ENCODE measurements around the gene NAT16.

The NAT16 gene

DNA sequence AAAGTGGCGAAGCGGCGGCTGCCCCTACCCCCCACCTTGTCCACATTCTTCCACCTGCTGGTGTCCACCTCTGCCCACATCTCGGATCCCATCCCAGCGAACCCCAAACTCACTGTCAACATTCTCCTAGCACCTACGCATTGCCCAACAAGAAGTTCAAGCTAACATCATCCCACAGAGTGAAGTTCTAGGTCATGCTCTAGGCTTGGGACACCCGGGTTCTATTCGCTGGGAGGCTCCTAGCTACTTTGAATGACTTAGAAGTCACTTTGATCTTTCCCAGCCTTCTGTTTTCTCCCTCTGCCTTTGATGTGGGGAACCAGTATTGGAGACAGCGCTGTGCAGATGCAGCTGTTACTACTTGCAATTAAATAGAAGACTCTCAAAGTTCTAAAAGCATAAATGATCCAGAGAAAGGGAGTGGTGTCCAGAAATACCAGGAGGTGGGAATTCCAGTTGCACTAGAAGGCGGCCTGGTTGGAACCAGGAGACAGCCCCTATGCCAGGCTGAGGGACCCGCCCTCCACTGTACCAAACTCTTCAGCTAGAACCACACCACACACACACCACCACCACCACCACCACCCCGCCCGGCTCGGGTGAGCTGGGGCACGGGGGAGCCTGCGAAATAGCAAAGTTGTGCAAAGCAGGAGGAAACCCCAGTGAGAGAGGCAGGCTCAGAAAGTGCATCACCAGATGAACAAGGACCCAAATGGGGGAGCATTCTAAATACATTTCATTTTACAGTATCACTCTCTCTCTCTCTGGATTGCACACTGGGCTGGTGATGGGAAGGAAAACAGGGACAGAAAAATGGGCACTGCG, 9.3 kb downstream of the NAT16 start:
- no peak for DNase-seq

DNA sequence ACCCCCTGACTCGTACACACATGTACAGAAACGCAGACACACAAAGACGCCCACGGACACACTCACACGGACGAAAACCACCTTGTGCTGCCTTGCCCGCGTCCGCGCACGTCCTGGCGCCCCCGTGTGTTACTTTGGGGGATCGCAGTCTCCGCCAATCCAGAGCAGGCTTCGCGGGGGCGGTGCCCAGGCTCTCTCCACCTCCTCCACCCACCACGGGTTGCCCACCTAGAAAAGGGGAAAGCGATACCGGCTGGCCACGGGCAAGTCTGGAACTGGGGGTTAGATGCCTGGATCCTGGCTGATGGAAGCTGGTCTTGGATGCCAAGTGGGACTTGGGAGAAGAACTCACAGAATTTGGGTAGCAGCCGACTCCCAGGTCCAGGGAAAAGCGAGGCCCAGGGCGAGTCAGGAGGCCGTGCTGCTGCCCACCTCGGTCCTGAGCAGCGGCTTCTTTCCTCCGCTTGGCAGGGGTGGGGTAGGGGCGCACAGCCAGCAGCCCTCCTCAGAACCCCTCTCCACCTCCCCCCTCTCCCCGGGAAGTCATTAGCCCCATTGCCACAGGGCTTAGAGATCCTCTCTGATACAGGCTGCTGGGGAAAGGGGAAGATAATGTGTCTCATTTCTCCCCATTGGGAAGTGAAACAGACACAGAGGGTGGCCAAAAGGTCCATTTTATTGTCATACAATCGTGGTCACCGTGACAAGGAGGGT, 10.1 kb downstream of the NAT16 start:
- DNase-seq, result peak; percentile 80

DNA sequence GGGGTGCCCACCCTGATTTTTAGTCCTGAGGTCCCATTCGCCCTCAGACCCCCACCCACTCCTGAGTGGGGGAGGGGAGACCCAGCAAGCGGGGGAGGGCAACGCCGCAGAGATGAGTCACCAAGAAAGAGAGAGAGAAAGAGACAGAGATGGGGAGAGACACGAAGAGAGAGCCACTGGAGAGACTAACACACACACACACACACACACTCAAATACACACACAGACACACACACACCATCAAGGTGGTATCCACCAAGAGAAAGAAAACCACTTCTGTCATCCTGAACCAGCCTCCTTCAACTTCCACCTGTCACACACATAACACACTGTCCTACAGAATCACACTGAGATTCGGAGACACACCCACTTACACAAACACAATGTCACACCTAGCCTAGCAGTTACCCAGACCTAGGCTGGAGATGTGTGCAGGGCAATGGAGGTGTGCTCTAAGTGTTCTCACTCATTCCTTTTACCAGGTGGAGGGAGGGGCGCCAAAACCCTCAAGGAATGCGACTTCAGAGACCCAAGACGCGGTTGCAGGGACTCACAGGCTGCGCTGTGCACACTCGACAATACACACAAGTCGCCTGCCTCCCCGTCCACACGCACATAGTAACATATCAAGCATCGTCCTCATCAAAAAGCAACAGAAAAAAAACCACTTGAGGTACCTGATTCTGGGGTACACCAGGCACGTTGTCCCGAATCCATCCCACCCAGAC, 10.8 kb downstream of the NAT16 start:
- DNase-seq, result no peak

DNA sequence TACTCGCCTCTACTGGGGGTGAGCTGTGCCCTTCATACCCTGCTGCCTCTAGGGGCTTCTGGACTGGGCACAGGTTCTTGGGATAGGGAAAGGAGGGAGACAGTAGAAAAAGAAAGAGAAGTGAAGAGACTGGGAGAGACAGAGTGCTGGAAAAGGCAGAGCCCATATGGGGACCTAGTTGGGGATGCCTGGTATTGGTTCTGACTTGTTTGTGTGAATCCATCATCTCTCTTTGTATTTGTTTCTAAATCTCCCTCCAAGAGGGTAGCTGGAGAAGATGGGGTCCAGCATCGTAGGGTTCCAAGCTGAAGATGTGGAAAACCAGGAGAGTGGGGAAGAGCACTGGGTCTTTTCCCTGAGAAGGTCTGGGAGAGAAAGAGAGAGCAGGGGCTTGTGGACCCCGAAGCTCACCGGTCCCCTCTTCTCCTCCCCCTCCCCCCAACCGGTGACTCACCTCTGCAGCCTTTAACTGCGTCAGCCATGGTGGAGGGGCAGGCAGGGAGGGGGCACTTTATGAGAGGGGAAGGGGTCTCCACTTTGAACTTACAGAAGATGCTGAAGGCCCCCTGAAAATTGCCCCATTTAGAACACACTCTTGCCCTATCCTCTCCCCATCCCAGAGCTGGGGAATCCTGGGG, 11.6 kb downstream of the NAT16 start:
- DNase-seq, result no peak

DNA sequence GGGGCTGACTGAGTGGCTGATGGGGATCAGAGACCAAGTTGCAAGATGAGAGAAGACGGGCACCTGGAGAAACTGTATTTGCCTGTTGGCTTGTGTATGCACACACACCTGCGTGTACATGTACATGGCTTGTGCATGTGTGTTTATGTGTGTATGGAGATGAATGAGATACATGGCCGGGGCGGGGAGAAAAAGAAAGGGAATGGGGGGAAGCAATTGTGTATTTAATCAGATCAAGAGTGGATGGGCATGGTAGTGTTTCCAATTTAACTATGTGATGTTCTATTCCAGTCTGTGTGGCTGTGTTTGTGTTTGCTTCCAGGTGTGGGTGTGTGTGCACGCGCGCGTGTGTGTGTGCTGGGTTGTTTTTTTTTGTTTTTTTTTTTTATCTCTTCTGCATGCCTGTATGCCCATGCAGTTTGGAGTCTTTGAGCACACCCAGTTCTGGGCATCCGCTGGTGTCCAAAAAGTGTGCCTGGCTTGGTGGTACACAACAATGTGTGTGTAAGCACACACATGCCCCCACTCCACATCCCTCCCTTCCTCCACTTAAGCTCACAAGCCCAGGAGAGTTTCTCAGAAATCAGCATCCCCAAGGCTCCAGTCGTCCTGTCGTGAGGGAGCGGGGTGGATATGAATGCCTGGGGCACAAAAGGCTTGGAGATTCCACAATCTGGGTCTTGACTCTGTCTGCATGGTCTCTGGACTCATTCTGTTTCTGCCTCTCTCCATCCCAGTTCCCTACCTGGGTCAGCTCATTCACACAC, 12.3 kb downstream of the NAT16 start:
- DNase-seq, result no peak

DNA sequence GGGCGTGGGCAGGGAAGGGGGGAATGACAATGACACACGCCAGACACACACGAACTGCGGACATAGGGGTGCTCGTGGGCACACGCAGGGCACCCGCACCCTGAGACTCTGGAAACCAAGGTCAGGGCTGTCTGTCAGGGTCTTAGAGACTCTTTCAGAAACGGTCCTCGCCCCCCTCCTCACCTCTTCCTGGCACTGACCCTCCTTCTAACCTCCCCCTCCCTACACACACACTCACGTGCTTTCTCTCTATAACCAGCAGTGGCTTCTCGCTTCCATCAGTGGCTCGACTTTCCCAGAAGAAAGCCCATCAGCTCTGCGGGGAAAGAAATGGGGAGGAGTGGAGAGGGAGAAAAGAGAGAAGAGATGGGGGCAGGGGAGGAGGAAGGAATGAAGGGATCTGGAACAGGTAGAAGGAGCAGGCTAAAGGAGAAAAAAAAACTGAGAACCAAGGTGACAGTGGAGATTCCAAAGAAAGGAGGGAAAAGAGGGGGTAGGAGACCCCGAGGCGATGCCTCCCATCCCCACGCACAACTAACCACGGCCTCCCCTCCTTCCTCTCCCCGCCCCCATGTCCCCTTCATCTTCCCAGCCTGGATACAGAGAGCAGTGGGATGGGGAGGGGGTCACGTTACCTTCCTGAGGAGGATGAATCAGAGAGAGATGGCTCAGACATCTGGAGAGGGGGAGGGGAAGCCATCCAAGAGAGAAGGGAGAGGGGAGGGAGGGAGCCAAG, 13.0 kb downstream of the NAT16 start:
- no peak for DNase-seq

DNA sequence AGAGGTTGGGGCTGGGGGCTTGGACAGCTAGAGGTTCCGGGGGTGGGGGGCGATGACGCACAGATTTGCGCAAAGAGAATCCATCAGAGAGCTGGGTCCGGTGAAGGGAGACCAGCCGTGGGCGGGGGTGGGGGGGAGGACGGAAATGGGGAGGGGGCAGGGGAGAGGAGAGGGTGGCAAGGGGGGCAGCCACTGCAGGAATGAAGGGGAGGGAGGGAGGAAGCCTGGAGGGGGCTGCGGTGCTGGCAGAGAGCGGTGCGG, 13.5 kb downstream of the NAT16 start:
- DNase-seq, result no peak

DNA sequence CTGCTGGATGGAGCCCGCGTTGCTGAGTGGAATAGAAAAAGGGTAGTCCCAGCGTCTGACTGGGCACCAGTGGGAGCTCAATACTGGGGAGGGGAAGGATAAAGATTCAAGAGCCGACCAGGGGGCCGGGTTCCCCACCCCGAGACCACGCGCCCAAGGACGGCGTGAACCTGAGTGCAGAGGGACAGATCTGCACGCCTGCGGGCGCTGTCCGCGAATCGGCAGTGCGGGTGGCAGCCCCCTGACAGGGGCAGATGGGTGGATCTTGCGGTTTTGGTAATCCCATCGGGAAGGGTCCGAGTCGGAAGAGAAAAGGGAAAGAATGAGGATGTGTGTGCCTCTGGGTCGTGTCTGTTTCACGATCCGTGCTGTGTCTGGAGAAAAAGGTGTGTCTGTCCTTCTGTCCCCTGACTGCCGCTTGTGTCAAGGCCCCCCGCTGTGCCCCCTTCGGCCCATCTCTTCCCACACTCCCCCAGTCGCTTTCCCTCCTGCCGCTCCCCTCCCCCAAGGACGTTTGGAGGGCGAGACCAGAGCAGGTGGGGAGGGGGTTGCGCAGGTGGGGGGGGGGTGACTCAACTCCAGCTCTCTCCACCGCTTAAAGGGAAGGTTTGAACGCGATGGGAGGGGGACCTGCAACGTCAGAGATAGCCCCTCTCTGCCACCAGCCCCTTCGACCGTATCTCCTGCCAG, 14.0 kb downstream of the NAT16 start:
- no peak for DNase-seq

DNA sequence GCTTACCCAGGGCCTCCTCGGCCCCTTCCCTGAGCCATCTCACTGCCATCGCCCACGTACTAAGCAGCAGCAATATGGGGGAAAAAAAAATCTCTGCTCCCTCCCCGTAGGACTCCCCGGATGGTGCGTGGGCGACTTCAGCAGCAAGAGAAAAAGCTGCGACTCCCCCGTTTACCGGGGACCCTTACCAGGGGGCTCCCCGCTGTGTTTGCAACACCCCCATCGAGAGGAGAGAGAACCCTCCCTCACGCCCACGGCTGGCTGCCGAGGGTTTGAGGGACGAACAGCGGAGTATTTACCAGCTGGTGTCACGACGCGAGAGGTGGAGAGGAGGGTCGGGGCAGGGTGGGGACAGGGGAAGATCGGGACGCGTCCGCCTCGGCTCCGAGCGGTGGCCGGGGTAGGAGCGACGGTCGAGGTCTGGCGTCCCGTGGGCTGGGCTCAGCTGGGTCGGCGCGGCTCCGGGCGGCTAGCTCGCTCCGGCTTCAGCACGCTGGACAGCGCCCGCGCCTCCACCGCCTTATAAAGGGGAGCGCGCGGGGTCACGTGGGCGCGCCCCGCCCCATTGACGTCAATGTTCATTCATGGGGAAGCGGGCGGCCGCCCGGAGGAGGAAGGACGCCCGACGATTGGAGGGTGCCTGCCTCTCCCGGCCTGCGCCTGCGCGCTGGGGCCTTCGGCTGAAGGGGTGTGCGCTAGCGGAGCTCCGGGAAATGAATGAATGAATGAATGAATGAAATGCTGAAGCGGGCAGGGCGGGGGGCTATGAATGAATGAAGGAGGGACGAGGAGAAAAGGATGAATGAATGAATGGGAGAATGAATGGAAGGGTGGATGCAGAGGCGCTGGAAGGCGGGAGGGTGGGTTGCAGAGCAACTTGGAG, 14.8 kb downstream of the NAT16 start, which contains the start of gene VGF:
Gene VGF, minus strand, starts transcription at position 495 of the 883 bp plus-strand sequence. CDS start 726 bp downstream, outside the sequence.
- DNase-seq, result peak; percentile 90

DNA sequence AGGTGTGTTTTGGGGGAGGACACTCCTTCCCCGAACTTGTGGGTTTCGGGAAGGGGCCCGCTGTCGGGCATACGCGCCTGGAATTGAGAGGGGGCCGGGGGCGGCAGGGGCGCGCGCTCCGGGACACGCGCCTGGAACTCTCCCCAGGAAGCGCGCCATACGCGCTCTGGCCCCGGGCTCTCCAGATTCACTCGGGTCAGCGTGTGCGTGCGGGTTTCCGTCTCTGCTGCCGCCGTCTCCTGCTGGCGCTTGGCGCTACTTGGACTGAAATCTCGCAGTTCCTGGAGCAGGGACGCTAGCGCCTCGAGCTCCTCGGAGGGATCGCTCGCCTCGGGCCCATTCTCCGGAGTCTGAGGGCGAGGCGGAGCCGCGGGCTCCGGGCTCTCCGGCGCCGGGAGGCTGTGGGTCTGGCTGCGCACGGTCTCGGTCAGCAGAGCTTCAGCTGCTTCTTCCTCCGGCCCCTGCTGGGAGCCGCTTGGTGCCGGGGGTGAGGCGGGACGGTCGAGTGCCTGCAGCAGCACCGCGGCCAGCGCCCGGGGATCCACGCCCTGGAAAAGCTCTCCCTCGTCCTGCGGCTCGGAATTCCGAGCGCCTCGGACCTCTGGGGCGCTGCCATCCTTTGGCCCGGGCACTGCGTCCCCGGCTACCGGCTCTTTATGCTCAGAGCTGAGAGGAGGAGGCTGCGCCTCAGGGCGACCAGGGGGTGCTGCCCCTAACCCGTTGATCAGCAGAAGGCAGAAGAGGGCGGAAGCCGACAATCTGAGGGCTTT, 15.8 kb downstream of the NAT16 start:
- no peak for DNase-seq

DNA sequence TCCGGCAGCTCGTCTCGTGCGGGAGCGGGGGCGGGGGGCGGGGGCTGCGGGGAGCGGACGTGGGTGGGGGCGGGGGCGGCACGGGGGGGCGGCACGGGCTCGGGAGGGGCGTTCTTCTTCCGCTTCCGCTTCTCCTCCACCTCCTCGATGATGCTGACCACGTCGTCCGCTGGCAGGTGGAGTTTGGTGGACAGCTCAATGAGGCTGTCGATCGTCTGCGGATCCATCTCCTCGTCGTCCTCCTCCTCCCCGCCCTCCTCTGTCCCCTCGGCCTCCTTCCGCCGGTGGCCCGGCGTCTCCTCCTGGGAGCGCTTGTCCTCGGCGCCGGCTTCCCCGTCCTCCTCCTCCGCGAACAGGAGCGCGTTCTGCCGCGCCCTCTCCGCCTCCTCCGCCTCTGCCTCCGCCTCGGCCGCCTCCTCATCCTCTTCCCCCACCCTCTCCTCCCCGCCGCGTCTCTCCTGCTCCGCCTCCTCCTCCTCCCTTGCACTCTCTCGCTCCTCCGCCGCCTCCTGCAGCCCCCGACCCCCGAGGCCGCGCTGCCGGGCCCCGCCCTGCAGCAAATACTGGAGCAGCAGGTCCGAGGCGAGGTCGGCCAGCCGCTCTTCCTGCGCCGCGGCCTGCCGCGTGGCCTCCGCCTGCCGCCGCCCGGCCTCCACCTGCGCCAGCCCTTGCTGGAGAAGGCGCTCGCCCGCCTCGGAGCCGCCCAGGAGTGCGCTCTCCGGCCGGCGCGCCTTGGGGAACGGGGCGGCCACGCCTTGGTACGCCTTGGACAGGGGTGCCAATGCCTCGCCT, 16.6 kb downstream of the NAT16 start:
- no peak for DNase-seq

DNA sequence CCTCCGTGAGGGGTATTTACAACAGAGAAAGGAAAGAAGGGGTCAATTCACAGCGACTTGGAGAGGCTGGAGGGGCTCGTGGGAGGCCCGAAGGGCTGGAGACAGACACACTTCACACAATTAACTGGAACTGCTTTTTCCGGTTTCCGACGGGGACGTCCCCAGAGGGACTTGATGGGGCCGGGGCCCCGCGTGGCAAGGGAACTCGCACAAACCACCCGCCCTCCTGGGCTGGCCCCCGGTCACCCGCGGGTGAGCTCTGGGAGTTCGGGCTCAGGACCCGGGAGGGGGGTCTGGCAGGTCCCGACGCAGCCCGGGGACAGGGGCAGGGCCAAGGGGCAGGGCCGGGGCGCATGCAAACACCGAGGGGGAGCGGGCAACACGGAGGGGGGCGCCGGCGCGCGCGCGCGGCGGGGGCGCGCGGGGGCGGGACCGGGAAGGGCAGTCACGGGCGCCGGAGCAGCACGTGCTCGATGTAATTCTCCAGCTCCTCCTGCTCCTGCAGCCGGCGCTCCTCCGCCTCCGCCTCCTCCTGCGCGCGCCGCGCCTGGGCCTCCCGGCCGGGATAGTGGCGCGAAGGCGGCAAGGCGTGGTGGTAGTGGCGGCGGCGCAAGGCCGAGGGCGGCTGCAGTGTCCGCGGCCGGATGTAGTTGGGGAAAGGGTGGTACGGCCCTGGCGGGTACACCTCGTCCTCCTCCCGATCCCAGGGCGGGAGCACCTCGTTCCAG, 17.4 kb downstream of the NAT16 start:
- DNase-seq, result no peak

DNA sequence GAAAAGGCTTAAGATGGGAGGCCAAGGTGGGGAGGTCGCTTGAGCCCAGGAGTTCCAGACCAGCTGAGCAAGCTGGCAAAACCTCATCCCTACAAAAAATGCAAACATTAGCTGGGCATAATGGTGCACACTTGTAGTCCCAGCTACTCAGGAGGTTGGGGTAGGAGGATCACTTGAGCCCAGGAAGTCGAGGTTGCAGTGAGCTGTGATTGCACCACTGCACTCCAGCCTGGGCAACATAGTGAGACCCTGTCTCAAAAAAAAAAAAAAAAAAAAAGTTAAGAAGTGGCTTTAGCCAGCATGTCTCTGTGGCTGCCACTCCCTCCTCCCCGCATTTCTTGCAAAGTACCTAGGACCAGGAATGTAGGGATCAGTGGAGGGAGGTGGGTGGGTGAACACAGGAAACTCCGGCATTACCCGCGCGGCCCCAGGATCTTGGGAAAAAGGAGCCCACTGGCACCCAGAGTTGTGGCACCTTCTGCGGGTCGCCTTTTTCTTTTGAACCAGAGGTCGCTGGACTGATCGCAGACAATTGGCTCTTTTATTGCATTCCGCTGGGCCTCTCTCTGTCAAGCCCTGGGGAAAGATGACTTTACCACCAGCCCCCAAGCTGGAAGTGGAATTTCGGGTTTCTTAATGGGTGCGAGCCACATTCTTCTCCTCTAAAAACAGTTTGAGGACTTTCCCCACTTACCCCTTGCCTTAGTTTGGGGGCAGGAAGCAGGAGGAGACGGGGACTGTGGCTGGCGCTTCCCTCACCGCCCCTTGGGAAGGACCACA, 18.2 kb downstream of the NAT16 start:
- no peak for DNase-seq

DNA sequence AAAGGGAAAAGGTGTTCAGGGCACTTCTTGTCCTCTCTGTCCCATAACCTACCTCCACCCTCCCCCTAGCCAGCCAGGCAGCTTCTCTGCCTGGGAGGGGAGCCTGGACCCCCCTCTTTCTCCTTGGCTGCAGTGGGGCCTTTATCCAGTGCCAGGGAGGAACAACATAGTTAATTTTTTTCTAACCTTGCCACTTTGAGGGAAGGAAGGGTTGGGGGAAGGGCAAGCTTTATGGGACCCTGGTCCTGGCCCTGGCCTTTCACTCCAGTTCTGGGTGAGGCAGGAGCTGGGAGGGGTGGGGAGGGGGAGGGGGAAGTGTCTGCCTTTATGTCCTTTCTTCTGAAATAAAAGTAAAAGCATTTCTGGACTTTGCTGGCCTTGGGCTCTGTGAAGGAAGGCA, 19.2 kb downstream of the NAT16 start:
- no peak for DNase-seq

DNA sequence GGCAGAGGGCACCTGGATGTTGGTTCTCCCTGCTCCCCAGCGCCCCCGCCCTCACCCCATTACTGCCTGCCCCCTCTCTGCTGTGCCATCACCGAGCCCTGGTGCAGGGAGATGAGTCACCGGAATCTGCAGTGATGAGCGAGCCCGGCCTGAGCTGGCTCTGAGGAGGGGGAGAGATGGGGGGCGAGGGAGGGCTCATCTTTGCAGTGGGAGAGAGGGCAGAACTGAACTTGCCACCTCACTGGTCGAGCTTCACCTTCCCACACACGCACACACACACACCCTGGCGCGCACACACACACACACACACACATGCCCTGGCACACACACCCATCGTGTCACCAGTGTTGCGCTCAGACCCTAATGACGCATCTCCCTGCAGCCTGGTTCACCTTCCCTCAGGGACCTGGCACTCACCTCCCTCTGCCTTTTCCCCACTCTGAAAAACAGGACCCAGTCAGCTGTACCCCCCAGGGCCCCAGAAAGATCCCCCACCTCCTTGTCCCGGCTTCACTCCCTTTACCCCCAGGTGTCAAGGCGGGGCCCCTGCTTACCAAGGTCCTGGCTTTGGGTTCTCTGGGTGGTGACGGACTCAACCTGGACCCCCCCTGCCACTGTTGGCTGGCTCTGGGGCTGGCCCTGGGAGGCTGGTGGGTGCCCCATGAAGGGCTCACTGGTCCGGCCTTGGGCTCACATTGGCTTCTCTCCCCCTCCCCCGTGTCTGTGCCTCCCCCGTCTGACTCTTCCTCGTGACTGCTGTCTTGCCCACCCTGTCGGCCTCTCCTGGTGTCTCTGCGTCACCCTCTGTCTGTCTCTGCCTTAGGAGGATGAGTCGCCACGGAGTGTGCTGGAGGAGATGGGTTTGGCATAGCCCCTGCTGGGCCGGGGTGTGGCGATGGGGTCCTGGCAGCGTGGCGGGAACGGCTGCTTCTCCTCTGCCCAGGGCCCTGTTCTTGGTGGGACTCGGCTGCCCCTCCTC, 20.1 kb downstream of the NAT16 start:
- no peak for DNase-seq
